Neutrophil (primary cell): ENCODE measurements around the gene SS18L1.

Experiments used
- H3K27ac ChIP-seq: fragments of 200-600 bp; sonication (generic); 2 replicates; pipeline ENCODE4 v1.5.1; 2016; ENCODE audit warnings: mild to moderate bottlenecking, moderate library complexity
- H3K27me3 ChIP-seq: fragments of 200-600 bp; sonication (generic); 2 replicates; pipeline ENCODE4 v1.6.0; 2016; ENCODE audit warnings: mild to moderate bottlenecking
- H3K36me3 ChIP-seq: fragments of 200-600 bp; sonication (generic); 2 replicates; pipeline ENCODE4 v1.5.1; 2017
- H3K4me1 ChIP-seq, 2 experiments: fragments of 200-600 bp in 1 of 2; sonication (generic) in 1 of 2; 1 replicate in 1 of 2; 2 replicates in 1 of 2; pipeline versions ENCODE4 v1.5.1 to v1.6.1; 2013 to 2016; ENCODE audit warnings: low read depth in 1 of 2, low read length in 1 of 2, mild to moderate bottlenecking in 1 of 2, moderate library complexity in 1 of 2; ENCODE audit not compliant: control insufficient read depth in 1 of 2, insufficient read depth in 1 of 2
- H3K4me3 ChIP-seq, 2 experiments: fragments of 200-600 bp in 1 of 2; sonication (generic) in 1 of 2; 1 replicate in 1 of 2; 2 replicates in 1 of 2; pipeline ENCODE4 v1.5.1; 2013 to 2016; ENCODE audit warnings: low read depth in 1 of 2, low read length in 1 of 2, mild to moderate bottlenecking in 1 of 2, moderate library complexity in 1 of 2
- H3K9me3 ChIP-seq: fragments of 200-600 bp; sonication (generic); 2 replicates; pipeline ENCODE4 v1.5.1; 2016
- CTCF ChIP-seq: fragments of 200-600 bp; sonication (generic); IDR thresholded peaks from 2 replicates; pipeline ENCODE4 v1.5.1; 2016; ENCODE audit warnings: antibody characterized with exemption

The SS18L1 gene

DNA sequence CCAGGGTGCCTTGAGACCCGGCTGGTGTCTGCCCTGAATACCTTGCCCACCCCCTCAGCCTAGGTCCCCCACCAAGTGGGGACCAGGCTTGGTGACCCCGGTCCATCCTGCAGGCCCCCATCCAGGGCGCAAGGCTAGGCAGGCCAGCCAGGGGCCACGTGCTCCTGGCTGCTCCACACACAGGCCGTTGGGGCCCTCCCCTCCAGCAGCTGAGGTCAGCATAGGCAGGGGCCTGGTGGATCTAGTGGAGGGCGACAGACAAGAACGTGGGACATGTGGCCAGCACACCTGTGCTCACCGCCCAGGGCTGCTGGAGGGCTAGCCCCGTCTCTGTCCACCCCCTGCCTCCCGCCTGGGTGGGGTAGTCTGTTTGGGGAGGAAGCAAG is 84.0 kb downstream of the SS18L1 start:
- no peak overlapping the region for H3K4me3 ChIP-seq
- H3K27me3 ChIP-seq, result peaks cover 64% of the 10 kb centered on the region
- H3K9me3 ChIP-seq, result no peaks in the 10 kb centered on the region

GRCh38 chr20:62227977-62228958 is 84.7 kb downstream of the SS18L1 start:
- no peaks in the 10 kb centered on the region for H3K9me3 ChIP-seq
- H3K4me3 ChIP-seq, result no peak overlapping the region
- no peaks in the 10 kb centered on the region for H3K36me3 ChIP-seq
- TF ChIP-seq CTCF, result no peak
- peaks cover 64% of the 10 kb centered on the region for H3K27me3 ChIP-seq
- no peak overlapping the region for H3K27ac ChIP-seq
- H3K4me1 ChIP-seq, result no peaks in the 10 kb centered on the region

More for the DNA sequence above, 84.0 kb downstream of the SS18L1 start:
- Histone ChIP-seq H3K4me1 (no peaks in the 10 kb centered on the region), H3K36me3 (no peaks in the 10 kb centered on the region), H3K27ac (no peak overlapping the region)
- no peak for TF ChIP-seq CTCF

GRCh38 chr20:62228982-62229545 is 85.5 kb downstream of the SS18L1 start:
- Histone ChIP-seq H3K27me3 (peaks cover 60% of the 10 kb centered on the region), H3K36me3 (no peaks in the 10 kb centered on the region), H3K27ac (peak overlapping the region; percentile 78), H3K9me3 (no peaks in the 10 kb centered on the region), H3K4me1 (no peaks in the 10 kb centered on the region), H3K4me3 (no peak overlapping the region)
- no peak for TF ChIP-seq CTCF

- Histone ChIP-seq H3K27ac (peak overlapping the region; percentile 78), H3K36me3 (no peaks in the 10 kb centered on the region), H3K9me3 (no peaks in the 10 kb centered on the region), H3K27me3 (peaks cover 54% of the 10 kb centered on the region), H3K4me3 (no peak overlapping the region), H3K4me1 (no peaks in the 10 kb centered on the region)
- TF ChIP-seq CTCF, result no peak
These were observed 86.1 kb downstream of the SS18L1 start for GRCh38 chr20:62229667-62230066.

GRCh38 chr20:62230276-62230675 is 86.7 kb downstream of the SS18L1 start:
- TF ChIP-seq CTCF, result no peak
- Histone ChIP-seq H3K4me3 (no peak overlapping the region), H3K9me3 (no peaks in the 10 kb centered on the region), H3K27ac (peak overlapping the region; percentile 78), H3K36me3 (no peaks in the 10 kb centered on the region), H3K27me3 (peaks cover 53% of the 10 kb centered on the region), H3K4me1 (no peaks in the 10 kb centered on the region)
